Keratinocyte (primary cell): ENCODE measurements around the gene ZC3H8.

Experiments used
- EZH2 ChIP-seq: IDR thresholded peaks from one replicate; pipeline ENCODE4 v1.6.1; 2012; ENCODE audit warnings: inconsistent platforms, mild to moderate bottlenecking, low read length, moderate library complexity
- TF ChIP-seq, protein P1 (sequence below), 3 experiments: IDR thresholded peaks in 1 of 3; conservative IDR thresholded peaks in 1 of 3; optimal IDR thresholded peaks in 1 of 3; 2 replicates in 2 of 3; 3 replicates in 1 of 3; pipeline versions ENCODE3 to v1.5.1; 2011; ENCODE audit warnings: low read length in 3 of 3, mild to moderate bottlenecking in 3 of 3, moderate library complexity in 2 of 3, control low read depth in 1 of 3, inconsistent platforms in 1 of 3; ENCODE audit not compliant: insufficient read depth in 2 of 3; ENCODE audit errors: extremely low read depth in 1 of 3

DNA sequence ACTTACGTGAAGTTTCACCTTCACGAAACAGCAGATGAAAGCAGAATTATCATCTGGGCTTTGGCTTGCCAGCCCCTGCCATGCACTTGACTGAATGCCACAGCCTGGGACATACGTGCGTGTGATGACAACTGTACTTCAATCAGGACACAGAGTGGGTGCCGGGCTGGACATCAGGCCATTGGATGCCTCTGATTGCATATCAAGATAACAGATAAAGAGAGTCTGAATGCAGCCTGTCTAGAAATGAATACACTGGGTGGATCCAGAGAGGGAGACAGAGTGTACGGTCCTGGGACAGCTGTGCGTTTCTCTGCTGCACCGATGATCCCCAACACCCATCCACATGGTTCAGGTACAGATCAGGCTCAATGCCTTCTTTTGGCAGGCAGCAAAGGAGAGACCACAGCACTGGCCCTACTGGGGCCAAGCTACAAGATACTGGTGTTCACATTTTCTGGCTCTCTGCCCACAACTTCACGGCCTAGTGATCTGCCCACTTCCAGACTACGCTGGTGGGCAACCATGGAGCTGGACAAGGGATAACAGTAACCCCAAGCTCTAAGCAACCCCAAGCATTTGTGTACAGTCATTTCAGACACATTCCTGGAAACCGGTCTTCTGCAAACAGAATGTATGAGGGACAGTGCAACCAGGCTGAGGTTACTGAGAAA is 81.1 kb downstream of the ZC3H8 start:
- TF ChIP-seq, protein P1, sequence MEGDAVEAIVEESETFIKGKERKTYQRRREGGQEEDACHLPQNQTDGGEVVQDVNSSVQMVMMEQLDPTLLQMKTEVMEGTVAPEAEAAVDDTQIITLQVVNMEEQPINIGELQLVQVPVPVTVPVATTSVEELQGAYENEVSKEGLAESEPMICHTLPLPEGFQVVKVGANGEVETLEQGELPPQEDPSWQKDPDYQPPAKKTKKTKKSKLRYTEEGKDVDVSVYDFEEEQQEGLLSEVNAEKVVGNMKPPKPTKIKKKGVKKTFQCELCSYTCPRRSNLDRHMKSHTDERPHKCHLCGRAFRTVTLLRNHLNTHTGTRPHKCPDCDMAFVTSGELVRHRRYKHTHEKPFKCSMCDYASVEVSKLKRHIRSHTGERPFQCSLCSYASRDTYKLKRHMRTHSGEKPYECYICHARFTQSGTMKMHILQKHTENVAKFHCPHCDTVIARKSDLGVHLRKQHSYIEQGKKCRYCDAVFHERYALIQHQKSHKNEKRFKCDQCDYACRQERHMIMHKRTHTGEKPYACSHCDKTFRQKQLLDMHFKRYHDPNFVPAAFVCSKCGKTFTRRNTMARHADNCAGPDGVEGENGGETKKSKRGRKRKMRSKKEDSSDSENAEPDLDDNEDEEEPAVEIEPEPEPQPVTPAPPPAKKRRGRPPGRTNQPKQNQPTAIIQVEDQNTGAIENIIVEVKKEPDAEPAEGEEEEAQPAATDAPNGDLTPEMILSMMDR (optimal IDR thresholded peaks at IDR 0.05 in 1 of 3, IDR thresholded peaks at IDR 0.05 in 1 of 3, conservative IDR thresholded peaks at IDR 0.05 in 1 of 3; ENCODE audit: extremely low read depth in 1 of 3, insufficient read depth in 2 of 3, low read length in 3 of 3) = no peak
- TF ChIP-seq EZH2 = no peak
